ENCODE results near the gene SPTBN5.

The SPTBN5 gene

DNA sequence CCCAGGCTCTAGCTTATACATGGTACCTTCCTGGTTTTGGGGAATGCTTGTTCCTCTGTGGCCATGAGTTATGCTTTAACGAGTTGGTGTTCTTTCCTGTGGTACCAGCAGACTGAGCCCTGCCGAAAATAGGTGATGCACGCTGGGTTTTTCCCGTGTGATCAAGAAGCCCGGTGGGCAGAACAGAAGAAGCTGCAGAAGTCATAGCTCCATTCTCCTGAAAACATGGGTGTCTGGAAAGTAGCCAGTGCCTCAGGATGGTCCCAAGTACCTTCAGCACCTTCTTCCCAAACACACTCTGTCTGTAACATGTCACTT lies 94.4 kb downstream of the SPTBN5 start:
- Histone ChIP-seq H3K27ac (no peak overlapping the region), H3K4me3 (ENCODE audit: low read depth in 1 of 2, low read length in 1 of 2) (no peak overlapping the region), H3K36me3 (no peaks in the 10 kb centered on the region), H3K9me3 (no peaks in the 10 kb centered on the region), H3K4me1 (ENCODE audit: control insufficient read depth in 1 of 2, insufficient read depth in 1 of 2, low read depth in 1 of 2, low read length in 1 of 2) (no peaks in the 10 kb centered on the region), H3K27me3 (no peaks in the 10 kb centered on the region)
- TF ChIP-seq, protein P1, sequence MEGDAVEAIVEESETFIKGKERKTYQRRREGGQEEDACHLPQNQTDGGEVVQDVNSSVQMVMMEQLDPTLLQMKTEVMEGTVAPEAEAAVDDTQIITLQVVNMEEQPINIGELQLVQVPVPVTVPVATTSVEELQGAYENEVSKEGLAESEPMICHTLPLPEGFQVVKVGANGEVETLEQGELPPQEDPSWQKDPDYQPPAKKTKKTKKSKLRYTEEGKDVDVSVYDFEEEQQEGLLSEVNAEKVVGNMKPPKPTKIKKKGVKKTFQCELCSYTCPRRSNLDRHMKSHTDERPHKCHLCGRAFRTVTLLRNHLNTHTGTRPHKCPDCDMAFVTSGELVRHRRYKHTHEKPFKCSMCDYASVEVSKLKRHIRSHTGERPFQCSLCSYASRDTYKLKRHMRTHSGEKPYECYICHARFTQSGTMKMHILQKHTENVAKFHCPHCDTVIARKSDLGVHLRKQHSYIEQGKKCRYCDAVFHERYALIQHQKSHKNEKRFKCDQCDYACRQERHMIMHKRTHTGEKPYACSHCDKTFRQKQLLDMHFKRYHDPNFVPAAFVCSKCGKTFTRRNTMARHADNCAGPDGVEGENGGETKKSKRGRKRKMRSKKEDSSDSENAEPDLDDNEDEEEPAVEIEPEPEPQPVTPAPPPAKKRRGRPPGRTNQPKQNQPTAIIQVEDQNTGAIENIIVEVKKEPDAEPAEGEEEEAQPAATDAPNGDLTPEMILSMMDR (IDR thresholded peaks at IDR 0.05) = no peak

DNA sequence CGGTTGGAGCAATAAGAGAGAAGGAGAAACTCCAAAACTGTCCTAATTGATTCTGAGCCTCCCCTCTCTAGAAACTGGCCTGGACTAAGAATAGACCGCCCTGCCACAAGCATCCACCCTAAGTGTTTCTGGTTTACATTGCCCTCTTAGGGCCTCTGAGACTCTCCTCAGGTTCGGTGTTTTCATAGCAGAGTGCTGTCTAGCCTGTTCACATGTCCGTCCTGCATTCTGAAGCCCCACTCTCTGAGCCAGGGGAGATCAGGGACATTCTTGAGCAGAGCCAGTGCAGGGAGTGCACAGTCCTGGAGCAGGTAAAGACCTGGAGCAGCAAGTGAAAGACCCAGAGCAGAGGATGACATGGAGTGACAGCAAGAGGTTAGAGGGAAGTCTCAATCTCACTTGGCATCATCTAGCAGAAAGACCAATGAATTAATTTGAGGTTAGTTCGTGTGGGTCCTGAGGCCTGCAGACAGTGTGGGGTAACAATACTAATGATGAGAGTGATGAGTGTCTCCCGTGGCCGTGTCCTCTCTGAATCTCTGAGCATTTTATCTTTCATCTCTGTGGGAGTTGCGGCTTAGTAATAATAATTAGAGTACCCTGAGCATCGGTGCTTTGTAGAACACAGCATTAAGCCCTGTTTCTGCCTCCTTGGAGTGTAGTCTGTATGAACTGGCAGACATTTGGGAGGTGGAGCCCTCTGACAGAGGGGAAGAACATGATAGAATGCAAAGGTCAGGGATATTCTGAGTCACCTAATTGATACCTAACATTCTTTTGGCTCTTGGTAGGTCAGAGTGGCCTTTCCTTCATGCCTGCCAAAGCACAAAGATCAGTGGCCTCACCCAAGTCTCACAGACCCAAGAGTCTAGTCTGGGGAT lies 95.0 kb downstream of the SPTBN5 start:
- Histone ChIP-seq H3K27me3 (no peaks in the 10 kb centered on the region), H3K27ac (no peak overlapping the region), H3K4me3 (ENCODE audit: low read depth in 1 of 2, low read length in 1 of 2) (no peak overlapping the region), H3K36me3 (no peaks in the 10 kb centered on the region), H3K9me3 (no peaks in the 10 kb centered on the region), H3K4me1 (ENCODE audit: control insufficient read depth in 1 of 2, insufficient read depth in 1 of 2, low read depth in 1 of 2, low read length in 1 of 2) (no peaks in the 10 kb centered on the region)
- TF ChIP-seq, protein P1 (IDR thresholded peaks at IDR 0.05) = no peak
